D721Med (cell line): Measurements from ENCODE around the gene CLGN.
A peak's percentile ranks its signal among the peaks of the same experiment; 100 is the strongest.
"Not testable (repeated sequence)": the region's sequence is repeated elsewhere in the genome, so short reads cannot be mapped to it uniquely, and the experiment has no call there.

Source experiments
- DNase-seq: peaks from one replicate; pipeline ENCODE4 v3.0.0; 2011; ENCODE audit warnings: low spot score; ENCODE audit not compliant: insufficient read length
- FAIRE-seq: peaks from 2 replicates; lab custom pipeline; 2011; peaks lifted over from hg19 to GRCh38; lab: Jason Lieb, UNC
- CTCF ChIP-seq: IDR thresholded peaks from 2 replicates; pipeline ENCODE4 v1.5.1; 2012; ENCODE audit warnings: mild to moderate bottlenecking, control low read depth; ENCODE audit not compliant: insufficient read depth; ENCODE audit errors: missing control alignments

The CLGN gene

GRCh38 chr4:140450352-140450751 is 22.9 kb upstream of the CLGN start:
- no peak for DNase-seq
- FAIRE-seq = no peak
- TF ChIP-seq CTCF = no peak

- no peak for DNase-seq
- peak; percentile 41 for FAIRE-seq
Measured at GRCh38 chr4:140448830-140449229, 21.4 kb upstream of the CLGN start.

GRCh38 chr4:140448162-140448561 is 20.7 kb upstream of the CLGN start:
- DNase-seq (no peak), FAIRE-seq (peak; percentile 76)
- TF ChIP-seq CTCF = no peak

More at GRCh38 chr4:140448830-140449229, 21.4 kb upstream of the CLGN start:
- no peak for TF ChIP-seq CTCF

- FAIRE-seq, DNase-seq: not testable (repeated sequence)
Measured at GRCh38 chr4:140444347-140444746, 16.9 kb upstream of the CLGN start.

GRCh38 chr4:140439644-140440142 is 12.2 kb upstream of the CLGN start:
- no peak for TF ChIP-seq CTCF
- FAIRE-seq (no peak), DNase-seq (no peak)

GRCh38 chr4:140427919-140428471 is 547 bp upstream of the CLGN start:
- FAIRE-seq = no peak
- no peak for TF ChIP-seq CTCF

GRCh38 chr4:140426610-140427105 is 790 bp downstream of the CLGN start:
- TF ChIP-seq CTCF = peak; percentile 20
- FAIRE-seq (peak; percentile 25), DNase-seq (peak; percentile 15)

More at GRCh38 chr4:140427919-140428471, 547 bp upstream of the CLGN start:
- DNase-seq = no peak
